Subcutaneous adipose tissue (tissue), 4 donors: ENCODE results near the gene GRID1. TPM values are rescaled to one million over a fixed set of nuclear protein-coding genes. Genes with fewer than 3 reads are reported as not detected.

ENCODE experiments used
- CTCF ChIP-seq: fragments of 450-650 bp; IDR thresholded peaks from one replicate; pipeline ENCODE4 v1.5.1; 2016; ENCODE audit warnings: low read depth, mild to moderate bottlenecking, control low read depth, antibody characterized with exemption, moderate library complexity
- total RNA-seq, 4 donors: library from RNA; depleted of rRNA; stranded (reverse); fragments of >200 nt; gene quantifications; one replicate each; pipeline ENCODE4 v1.1.0, GENCODE V29; 2016

The GRID1 gene
- total RNA-seq, 4 donors from 2014 or later, result 0.49 to 2.0 (median 1.1) TPM

DNA sequence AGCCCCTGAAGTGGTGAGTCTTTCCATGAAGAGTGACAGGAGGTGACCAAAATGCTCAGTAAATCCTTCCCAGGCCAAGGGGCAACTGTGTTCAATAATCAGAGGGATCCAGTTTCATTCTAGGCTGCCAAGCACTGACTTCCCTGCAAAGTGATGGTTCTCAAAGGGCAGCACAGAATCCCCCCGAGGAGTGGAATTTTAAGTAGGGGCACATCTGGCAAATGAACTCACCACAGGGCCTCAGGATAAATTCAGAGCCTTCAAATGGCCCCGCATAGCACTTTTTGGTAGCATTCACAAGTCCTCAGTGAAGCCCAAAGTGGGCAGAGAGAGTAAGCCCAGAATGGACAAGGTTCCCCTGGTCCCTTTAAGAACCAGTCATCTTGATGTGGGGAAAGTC, 602.5 kb downstream of the GRID1 start:
- TF ChIP-seq CTCF, result no peak

DNA sequence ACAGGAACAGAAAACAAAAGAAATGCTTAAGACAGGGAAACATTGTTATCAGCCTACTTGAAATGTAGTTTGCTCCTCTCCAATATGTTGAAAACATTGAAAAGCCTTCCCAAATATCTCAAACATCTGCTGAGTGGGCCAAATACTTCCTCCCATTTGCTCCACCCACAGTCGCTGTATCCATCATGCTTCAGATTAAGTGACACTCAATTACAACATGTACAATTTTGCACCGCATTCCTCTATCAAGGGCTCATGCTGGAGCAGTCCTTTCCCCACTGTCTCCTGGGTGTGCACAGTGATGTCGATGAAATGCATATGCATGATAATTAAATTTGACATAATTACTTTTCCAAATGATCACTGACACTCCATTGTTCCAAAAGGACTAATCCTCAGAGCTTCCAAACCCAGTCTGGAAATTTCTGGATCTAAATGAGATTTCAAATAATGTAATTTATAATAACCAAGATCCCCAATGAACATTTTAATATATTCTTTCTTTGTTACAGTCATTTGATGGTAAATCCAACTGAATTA, 604.6 kb downstream of the GRID1 start:
- no peak for TF ChIP-seq CTCF

- TF ChIP-seq CTCF, result no peak
These were observed 624.8 kb downstream of the GRID1 start for GRCh38 chr10:85741626-85742300.

- TF ChIP-seq CTCF, result no peak
These were observed 630.6 kb downstream of the GRID1 start for GRCh38 chr10:85735997-85736396.

GRCh38 chr10:85734791-85735190, 631.8 kb downstream of the GRID1 start:
- TF ChIP-seq CTCF, result no peak

- TF ChIP-seq CTCF, result no peak
These were observed 642.4 kb downstream of the GRID1 start for GRCh38 chr10:85724215-85724614.

GRCh38 chr10:85720931-85721590, 645.5 kb downstream of the GRID1 start:
- no peak for TF ChIP-seq CTCF
